ENCODE results near the gene CAPN13.

- TF ChIP-seq, protein P1, sequence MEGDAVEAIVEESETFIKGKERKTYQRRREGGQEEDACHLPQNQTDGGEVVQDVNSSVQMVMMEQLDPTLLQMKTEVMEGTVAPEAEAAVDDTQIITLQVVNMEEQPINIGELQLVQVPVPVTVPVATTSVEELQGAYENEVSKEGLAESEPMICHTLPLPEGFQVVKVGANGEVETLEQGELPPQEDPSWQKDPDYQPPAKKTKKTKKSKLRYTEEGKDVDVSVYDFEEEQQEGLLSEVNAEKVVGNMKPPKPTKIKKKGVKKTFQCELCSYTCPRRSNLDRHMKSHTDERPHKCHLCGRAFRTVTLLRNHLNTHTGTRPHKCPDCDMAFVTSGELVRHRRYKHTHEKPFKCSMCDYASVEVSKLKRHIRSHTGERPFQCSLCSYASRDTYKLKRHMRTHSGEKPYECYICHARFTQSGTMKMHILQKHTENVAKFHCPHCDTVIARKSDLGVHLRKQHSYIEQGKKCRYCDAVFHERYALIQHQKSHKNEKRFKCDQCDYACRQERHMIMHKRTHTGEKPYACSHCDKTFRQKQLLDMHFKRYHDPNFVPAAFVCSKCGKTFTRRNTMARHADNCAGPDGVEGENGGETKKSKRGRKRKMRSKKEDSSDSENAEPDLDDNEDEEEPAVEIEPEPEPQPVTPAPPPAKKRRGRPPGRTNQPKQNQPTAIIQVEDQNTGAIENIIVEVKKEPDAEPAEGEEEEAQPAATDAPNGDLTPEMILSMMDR (IDR thresholded peaks at IDR 0.05): no peak
- no peak for TF ChIP-seq POLR2AphosphoS5 (IDR thresholded peaks at IDR 0.05)
- TF ChIP-seq POLR2A (IDR thresholded peaks at IDR 0.05): no peak
- no peak for TF ChIP-seq EP300 (IDR thresholded peaks at IDR 0.05)
Measured at GRCh38 chr2:30684026-30684425, 123.2 kb downstream of the CAPN13 start.
